Stimulated activated naive B cell treated with anti-CD40 and anti-IgM and Interleukin-4, amounts not matched to agents 10 μg/mL and 1 μg/mL and 100 μg/mL, for 72 hours (primary cell): ENCODE data around the gene NOMO2.
"Not testable (repeated sequence)": the region's sequence is repeated elsewhere in the genome, so short reads cannot be mapped to it uniquely, and the experiment has no call there.

Experiments
- ATAC-seq, 2 donors: fragments of 150-1000 bp; cut with Tn5 transposase; replicated peaks; 2 replicates each; pipeline ENCODE4 v1.10.0; 2021; ENCODE audit warnings: moderate library complexity in 1 of 2
- DNase-seq: peaks from one replicate; pipeline ENCODE4 v3.0.0; 2021
- H3K27ac Mint-ChIP-seq: one replicate; pipeline ENCODE4 v1.8.0; 2022; ENCODE audit warnings: mild to moderate bottlenecking, mixed read lengths
- H3K27me3 Mint-ChIP-seq, 2 donors: one replicate each; pipeline ENCODE4 v1.8.0; 2022; ENCODE audit warnings: mixed read lengths in 2 of 2
- H3K36me3 Mint-ChIP-seq, 2 donors: one replicate each; pipeline ENCODE4 v1.8.0; 2022; ENCODE audit warnings: mixed read lengths in 2 of 2, mild to moderate bottlenecking in 1 of 2
- H3K4me1 Mint-ChIP-seq, 2 donors: one replicate each; pipeline ENCODE4 v1.8.0; 2022; ENCODE audit warnings: mixed read lengths in 2 of 2, mild to moderate bottlenecking in 1 of 2
- H3K4me3 Mint-ChIP-seq, 2 donors: one replicate each; pipeline ENCODE4 v1.8.0; 2022; ENCODE audit warnings: mild to moderate bottlenecking in 2 of 2, mixed read lengths in 2 of 2, moderate library complexity in 1 of 2
- H3K9me3 Mint-ChIP-seq, 2 donors: one replicate each; pipeline ENCODE4 v1.8.0; 2022; ENCODE audit warnings: mixed read lengths in 2 of 2, mild to moderate bottlenecking in 1 of 2

The NOMO2 gene

DNA sequence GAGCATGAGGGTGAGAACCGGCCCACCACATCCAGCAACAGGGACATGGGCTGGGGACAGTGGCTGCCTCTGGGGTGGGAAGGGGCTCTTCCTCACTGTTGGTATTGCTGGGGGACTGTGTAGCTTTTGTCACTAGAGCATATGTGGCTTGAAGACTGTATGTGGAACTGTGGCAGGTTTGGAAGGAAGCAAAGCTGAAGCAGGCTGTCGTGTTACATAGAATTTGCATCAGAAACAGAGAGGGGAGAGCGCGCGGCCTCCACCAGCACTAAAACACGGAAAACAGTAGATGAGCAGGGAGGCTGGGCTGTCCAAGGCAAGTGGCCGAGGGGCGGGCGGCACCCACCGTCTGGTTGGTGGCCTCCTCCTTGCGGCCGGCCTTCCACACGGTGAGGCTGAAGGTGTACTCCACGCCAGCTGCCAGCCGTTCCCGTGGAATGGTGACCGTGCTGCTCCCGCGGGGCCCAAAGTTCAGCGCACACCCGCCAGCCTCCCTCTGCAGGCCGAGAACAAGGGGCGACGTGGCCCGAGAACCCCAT, 177.7 kb downstream of the NOMO2 start:
- H3K4me3 Mint-ChIP-seq, H3K27me3 Mint-ChIP-seq, H3K9me3 Mint-ChIP-seq, ATAC-seq, H3K4me1 Mint-ChIP-seq, H3K27ac Mint-ChIP-seq, H3K36me3 Mint-ChIP-seq, DNase-seq: not testable (repeated sequence)

DNA sequence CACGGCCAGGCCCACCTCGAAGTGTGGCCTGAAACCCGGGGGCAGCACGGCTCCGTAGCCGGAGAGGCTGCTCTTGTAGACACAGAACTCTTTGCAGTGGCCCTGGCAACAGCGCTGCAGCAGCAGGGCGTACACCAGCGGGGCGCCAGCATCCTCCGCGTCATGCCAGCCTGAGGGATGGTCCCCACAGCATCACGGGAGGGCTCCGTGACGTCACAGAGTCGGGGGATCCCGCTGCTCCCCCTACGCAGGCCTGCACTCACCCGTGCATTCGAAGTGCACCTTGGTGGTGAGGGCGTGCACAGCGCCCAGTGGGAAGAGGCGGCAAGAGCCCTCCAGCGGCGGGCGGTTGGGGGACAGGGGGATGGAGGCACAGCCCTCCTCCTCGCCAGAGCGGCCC, 179.2 kb downstream of the NOMO2 start:
- not testable (repeated sequence) for DNase-seq, H3K9me3 Mint-ChIP-seq, H3K4me1 Mint-ChIP-seq, H3K4me3 Mint-ChIP-seq, H3K27ac Mint-ChIP-seq, H3K36me3 Mint-ChIP-seq, ATAC-seq, H3K27me3 Mint-ChIP-seq
